ENCODE data around the gene CSNK1G1.

CSNK1G1 gene

DNA sequence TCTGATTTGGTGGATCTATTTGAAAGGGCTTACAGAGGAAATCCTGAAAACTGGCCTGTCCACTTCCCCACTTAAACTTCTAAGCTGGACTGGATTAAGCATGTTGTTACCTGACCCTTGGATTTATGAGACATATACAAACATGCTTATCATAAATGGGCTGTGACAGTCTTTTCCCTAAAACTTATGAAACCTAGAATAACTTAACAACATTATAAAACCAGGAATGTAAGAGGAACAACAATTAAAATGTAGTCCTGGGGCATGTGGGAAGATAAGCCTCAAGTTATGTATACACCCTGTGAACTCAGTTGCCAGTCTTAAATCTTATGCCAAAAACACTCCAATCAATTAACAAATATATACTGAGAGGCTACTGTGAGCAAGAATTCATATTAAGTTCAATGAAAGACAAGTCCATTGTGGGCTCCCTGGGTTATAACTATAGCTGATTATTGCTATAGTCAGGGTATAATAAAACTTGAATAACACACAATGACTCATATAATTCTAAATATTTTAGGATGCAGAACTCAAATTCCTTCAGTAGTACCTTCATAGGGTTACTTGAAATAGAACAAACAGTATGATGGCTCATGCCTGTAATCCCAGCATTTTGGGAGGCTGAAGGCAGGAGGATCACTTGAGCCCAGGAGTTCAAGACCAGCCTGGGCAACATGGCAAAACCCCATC, 105.9 kb downstream of the CSNK1G1 start:
- peaks cover 42% of the 10 kb centered on the region for H3K4me1 ChIP-seq (ENCODE audit: low read depth, poor library complexity, severe bottlenecking)
- H3K79me2 ChIP-seq (ENCODE audit: insufficient read depth, low read depth) = no peaks in the 10 kb centered on the region
- no peaks in the 10 kb centered on the region for H3K36me3 ChIP-seq (ENCODE audit: insufficient read depth)
- H3K4me3 ChIP-seq (IDR thresholded peaks at IDR 0.05; ENCODE audit: insufficient read depth, low read depth, low read length) = no peak overlapping the region
- H2AFZ ChIP-seq (ENCODE audit: low read depth) = no peak overlapping the region
- no peak overlapping the region for H3K4me2 ChIP-seq
- TF ChIP-seq, protein P1, sequence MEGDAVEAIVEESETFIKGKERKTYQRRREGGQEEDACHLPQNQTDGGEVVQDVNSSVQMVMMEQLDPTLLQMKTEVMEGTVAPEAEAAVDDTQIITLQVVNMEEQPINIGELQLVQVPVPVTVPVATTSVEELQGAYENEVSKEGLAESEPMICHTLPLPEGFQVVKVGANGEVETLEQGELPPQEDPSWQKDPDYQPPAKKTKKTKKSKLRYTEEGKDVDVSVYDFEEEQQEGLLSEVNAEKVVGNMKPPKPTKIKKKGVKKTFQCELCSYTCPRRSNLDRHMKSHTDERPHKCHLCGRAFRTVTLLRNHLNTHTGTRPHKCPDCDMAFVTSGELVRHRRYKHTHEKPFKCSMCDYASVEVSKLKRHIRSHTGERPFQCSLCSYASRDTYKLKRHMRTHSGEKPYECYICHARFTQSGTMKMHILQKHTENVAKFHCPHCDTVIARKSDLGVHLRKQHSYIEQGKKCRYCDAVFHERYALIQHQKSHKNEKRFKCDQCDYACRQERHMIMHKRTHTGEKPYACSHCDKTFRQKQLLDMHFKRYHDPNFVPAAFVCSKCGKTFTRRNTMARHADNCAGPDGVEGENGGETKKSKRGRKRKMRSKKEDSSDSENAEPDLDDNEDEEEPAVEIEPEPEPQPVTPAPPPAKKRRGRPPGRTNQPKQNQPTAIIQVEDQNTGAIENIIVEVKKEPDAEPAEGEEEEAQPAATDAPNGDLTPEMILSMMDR (conservative IDR thresholded peaks at IDR 0.05; ENCODE audit: low read depth, low read length) = no peak
- H4K20me1 ChIP-seq (ENCODE audit: insufficient read depth) = no peaks in the 10 kb centered on the region
- H3K27ac ChIP-seq = no peak overlapping the region
- H3K27me3 ChIP-seq (ENCODE audit: insufficient read depth, low read depth) = no peaks in the 10 kb centered on the region
- no peak overlapping the region for H3K9ac ChIP-seq

DNA sequence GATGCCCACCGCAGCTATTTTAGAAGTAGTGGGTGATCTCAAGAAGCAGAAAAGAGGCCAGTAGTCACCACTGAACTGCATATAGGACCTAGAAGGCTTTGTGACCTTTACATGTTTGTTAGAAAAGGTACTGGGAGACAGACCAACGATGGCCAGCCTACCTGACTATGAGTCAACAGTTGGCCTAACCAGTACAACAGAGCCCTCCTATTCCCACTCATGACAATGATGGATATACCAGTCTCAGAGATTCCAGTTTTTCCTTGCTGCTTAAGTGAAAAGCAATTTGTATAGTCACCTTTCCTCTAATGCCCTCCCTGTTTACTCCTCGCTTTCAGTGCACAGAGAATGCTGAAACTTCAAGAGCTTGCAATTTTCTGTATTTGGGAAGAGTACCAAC, 106.6 kb downstream of the CSNK1G1 start:
- Histone ChIP-seq H3K27ac (no peak overlapping the region), H3K9ac (no peak overlapping the region), H3K4me3 (IDR thresholded peaks at IDR 0.05; ENCODE audit: insufficient read depth, low read depth, low read length) (no peak overlapping the region), H3K4me1 (ENCODE audit: low read depth, poor library complexity, severe bottlenecking) (peaks cover 42% of the 10 kb centered on the region), H2AFZ (ENCODE audit: low read depth) (no peak overlapping the region), H3K4me2 (no peak overlapping the region), H3K79me2 (ENCODE audit: insufficient read depth, low read depth) (no peaks in the 10 kb centered on the region), H3K36me3 (ENCODE audit: insufficient read depth) (no peaks in the 10 kb centered on the region), H4K20me1 (ENCODE audit: insufficient read depth) (no peaks in the 10 kb centered on the region), H3K27me3 (ENCODE audit: insufficient read depth, low read depth) (no peaks in the 10 kb centered on the region)
- TF ChIP-seq, protein P1 (conservative IDR thresholded peaks at IDR 0.05; ENCODE audit: low read depth, low read length) = no peak

DNA sequence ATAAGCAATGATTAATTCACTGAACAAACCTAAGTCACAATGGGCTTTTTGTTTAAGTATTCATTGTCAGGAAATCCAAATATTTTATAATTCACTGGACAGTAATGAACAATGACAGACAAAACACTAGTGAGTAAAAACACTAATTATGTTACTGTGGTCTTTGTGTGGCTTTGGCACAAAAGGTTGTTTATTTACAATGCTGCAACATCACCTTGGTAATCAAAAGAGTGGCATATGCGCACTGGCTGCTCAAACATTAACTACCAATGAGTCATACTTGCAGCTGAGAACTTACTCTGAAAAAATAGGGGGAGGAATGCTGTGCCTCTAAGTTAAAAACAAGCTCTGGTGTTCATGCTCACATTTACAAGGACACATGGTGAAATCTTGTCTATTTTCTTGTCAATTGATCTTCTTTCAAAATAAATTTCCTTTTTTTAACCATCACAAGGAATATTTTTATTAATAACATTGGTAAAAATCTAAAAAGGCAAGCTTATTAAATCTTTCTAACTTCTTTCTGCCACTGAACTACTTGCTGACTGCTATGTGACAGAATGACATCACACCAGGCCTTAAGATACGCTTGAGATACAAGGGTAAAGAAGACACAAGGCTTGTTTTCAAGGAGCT, 107.9 kb downstream of the CSNK1G1 start:
- Histone ChIP-seq H3K79me2 (ENCODE audit: insufficient read depth, low read depth) (no peaks in the 10 kb centered on the region), H3K9ac (peak overlapping the region; percentile 8; the same call in 1 of the 2 replicates), H3K36me3 (ENCODE audit: insufficient read depth) (no peaks in the 10 kb centered on the region), H2AFZ (ENCODE audit: low read depth) (no peak overlapping the region), H3K4me1 (ENCODE audit: low read depth, poor library complexity, severe bottlenecking) (peaks cover 42% of the 10 kb centered on the region), H3K4me2 (peak overlapping the region; percentile 46), H3K4me3 (IDR thresholded peaks at IDR 0.05; ENCODE audit: insufficient read depth, low read depth, low read length) (no peak overlapping the region), H3K27me3 (ENCODE audit: insufficient read depth, low read depth) (no peaks in the 10 kb centered on the region), H3K27ac (no peak overlapping the region), H4K20me1 (ENCODE audit: insufficient read depth) (no peaks in the 10 kb centered on the region)
- TF ChIP-seq, protein P1 (conservative IDR thresholded peaks at IDR 0.05; ENCODE audit: low read depth, low read length) = no peak

DNA sequence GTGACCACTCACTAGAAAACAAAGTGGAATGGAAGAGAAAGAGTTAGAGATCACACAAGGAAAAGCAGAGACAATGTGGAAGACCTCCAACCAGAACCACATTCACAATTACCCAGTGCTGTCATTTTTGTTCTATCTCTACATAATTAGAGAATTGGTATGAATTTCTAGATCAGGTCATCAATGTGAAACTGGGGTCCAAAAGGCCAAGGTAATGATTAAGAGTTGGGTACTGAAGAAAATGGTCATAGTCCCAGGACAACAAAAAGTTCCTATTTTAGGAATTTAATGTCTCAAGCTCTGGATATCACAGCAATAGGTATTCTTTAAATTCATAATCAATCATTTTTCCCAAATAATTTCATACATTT, 108.5 kb downstream of the CSNK1G1 start:
- H3K4me1 ChIP-seq (ENCODE audit: low read depth, poor library complexity, severe bottlenecking) = peaks cover 42% of the 10 kb centered on the region
- H3K9ac ChIP-seq = peak overlapping the region; percentile 8; the same call in 1 of the 2 replicates
- no peak overlapping the region for H3K4me3 ChIP-seq (IDR thresholded peaks at IDR 0.05; ENCODE audit: insufficient read depth, low read depth, low read length)
- H3K27ac ChIP-seq = no peak overlapping the region
- H3K27me3 ChIP-seq (ENCODE audit: insufficient read depth, low read depth) = no peaks in the 10 kb centered on the region
- H3K36me3 ChIP-seq (ENCODE audit: insufficient read depth) = no peaks in the 10 kb centered on the region
- no peak overlapping the region for H2AFZ ChIP-seq (ENCODE audit: low read depth)
- peak overlapping the region; percentile 46 for H3K4me2 ChIP-seq
- no peaks in the 10 kb centered on the region for H4K20me1 ChIP-seq (ENCODE audit: insufficient read depth)
- H3K79me2 ChIP-seq (ENCODE audit: insufficient read depth, low read depth) = no peaks in the 10 kb centered on the region
- TF ChIP-seq, protein P1 (conservative IDR thresholded peaks at IDR 0.05; ENCODE audit: low read depth, low read length) = no peak

Data from KMS-11 (cell line).